Measurements from ENCODE around the gene REX1BD. TPM values are rescaled to one million over a fixed set of nuclear protein-coding genes. Genes with fewer than 3 reads are reported as not detected.

REX1BD gene
- total and polyA plus RNA-seq, 10 of the 15 experiments (the other 5 are each of a cell fraction or from before 2014, with no cell fraction given): 1.1 to 101 (median 35.0) TPM

GRCh38 chr19:18539372-18539771 is 49.2 kb upstream of the REX1BD start:
- CTCF ChIA-PET: interaction anchor here (0.6 kb wide), 1 partner anchor 209 kb away, joined by 3 read pairs; no protein-coding TSS in a partner anchor
- ATAC-seq (no peak), DNase-seq (ENCODE audit: low read depth, low spot score) (no peak), FAIRE-seq (no peak)
- in situ Hi-C loops (cut with MboI): no loop called here
- Histone ChIP-seq H3K27me3 (replicated peaks in 1 of 2; ENCODE audit: control insufficient read depth in 2 of 2, insufficient read depth in 2 of 2, low read length in 1 of 2) (no peaks in the 10 kb centered on the region), H3K79me2 (ENCODE audit: control insufficient read depth, insufficient read depth, low read length) (peaks cover 14% of the 10 kb centered on the region), H3K9me3 (replicated peaks; ENCODE audit: control insufficient read depth, insufficient read depth, low read length) (no peaks in the 10 kb centered on the region), H4K20me1 (ENCODE audit: control insufficient read depth, insufficient read depth) (no peaks in the 10 kb centered on the region), H3K27ac (ENCODE audit: control insufficient read depth, insufficient read depth) (no peak overlapping the region), H3K4me2 (ENCODE audit: control insufficient read depth, insufficient read depth) (no peak overlapping the region), H3K9ac (ENCODE audit: control insufficient read depth, insufficient read depth, low read length) (no peak overlapping the region), H2AFZ (ENCODE audit: control insufficient read depth, low read depth, low read length) (no peak overlapping the region), H3K4me3 (no peak overlapping the region), H3K4me1 (ENCODE audit: control insufficient read depth, insufficient read depth, low read length) (peaks cover 10% of the 10 kb centered on the region), H3K36me3 (ENCODE audit: control insufficient read depth in 2 of 2, insufficient read depth in 2 of 2, low read length in 1 of 2) (peaks cover 6 to 31% of the 10 kb centered on the region in 2 experiments; a peak in 3 of 4 replicates)
- intact Hi-C loops (cut with micrococcal nuclease; ENCODE audit: unreplicated experiment): no loop called here
- POLR2A ChIA-PET: interaction anchor here (0.7 kb wide), 1 partner anchor 46 kb away, joined by 3 read pairs; no protein-coding TSS in a partner anchor
- no TSS peak for BruUV-seq (replicated peaks)
- RAD21 ChIA-PET (ENCODE audit: unreplicated experiment): no interaction called here
- 96% methylated on average over 13 of the region's 19 CpGs for WGBS (ENCODE audit: insufficient coverage, insufficient replicate concordance, low lambda C conversion rate, missing lambda C conversion rate)
- SMC1A ChIA-PET (ENCODE audit: uncharacterized antibody, unreplicated experiment): no interaction called here
- TF ChIP-seq POLR2AphosphoS2 (IDR thresholded peaks at IDR 0.05; ENCODE audit: low read depth, low read length) (no peak), CUX1 (IDR thresholded peaks at IDR 0.05; ENCODE audit: insufficient replicate concordance, low read depth, low read length) (no peak), TAF1 (IDR thresholded peaks at IDR 0.05; ENCODE audit: borderline replicate concordance, low read depth, low read length) (no peak), YBX1 (IDR thresholded peaks at IDR 0.05) (no peak), SIN3A (IDR thresholded peaks at IDR 0.05; ENCODE audit: low read depth, low read length) (no peak), KDM1A (IDR thresholded peaks at IDR 0.05; ENCODE audit: borderline replicate concordance) (no peak), ZBTB4 (CRISPR knock-in tag; IDR thresholded peaks at IDR 0.05) (no peak), JUNB (IDR thresholded peaks at IDR 0.05) (no peak), ZNF274 (IDR thresholded peaks at IDR 0.05; ENCODE audit: insufficient read depth, insufficient read length) (no peak), BMI1 (IDR thresholded peaks at IDR 0.05; ENCODE audit: borderline replicate concordance) (no peak), ZNF24 (IDR thresholded peaks at IDR 0.05) (no peak), SP1 (IDR thresholded peaks at IDR 0.05; ENCODE audit: low read depth, low read length) (no peak), EP300 (IDR thresholded peaks at IDR 0.05; ENCODE audit: borderline replicate concordance in 1 of 2, control insufficient read depth in 1 of 2, low read depth in 2 of 2, low read length in 2 of 2) (no peak)
- TF ChIP-seq, protein P1, sequence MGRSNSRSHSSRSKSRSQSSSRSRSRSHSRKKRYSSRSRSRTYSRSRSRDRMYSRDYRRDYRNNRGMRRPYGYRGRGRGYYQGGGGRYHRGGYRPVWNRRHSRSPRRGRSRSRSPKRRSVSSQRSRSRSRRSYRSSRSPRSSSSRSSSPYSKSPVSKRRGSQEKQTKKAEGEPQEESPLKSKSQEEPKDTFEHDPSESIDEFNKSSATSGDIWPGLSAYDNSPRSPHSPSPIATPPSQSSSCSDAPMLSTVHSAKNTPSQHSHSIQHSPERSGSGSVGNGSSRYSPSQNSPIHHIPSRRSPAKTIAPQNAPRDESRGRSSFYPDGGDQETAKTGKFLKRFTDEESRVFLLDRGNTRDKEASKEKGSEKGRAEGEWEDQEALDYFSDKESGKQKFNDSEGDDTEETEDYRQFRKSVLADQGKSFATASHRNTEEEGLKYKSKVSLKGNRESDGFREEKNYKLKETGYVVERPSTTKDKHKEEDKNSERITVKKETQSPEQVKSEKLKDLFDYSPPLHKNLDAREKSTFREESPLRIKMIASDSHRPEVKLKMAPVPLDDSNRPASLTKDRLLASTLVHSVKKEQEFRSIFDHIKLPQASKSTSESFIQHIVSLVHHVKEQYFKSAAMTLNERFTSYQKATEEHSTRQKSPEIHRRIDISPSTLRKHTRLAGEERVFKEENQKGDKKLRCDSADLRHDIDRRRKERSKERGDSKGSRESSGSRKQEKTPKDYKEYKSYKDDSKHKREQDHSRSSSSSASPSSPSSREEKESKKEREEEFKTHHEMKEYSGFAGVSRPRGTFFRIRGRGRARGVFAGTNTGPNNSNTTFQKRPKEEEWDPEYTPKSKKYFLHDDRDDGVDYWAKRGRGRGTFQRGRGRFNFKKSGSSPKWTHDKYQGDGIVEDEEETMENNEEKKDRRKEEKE (IDR thresholded peaks at IDR 0.05): no peak

Measured in GM12878 (cell line).